Ovary (tissue), 3 donors: Measurements from ENCODE around the gene EMP3.

Source experiments
- EP300 ChIP-seq: sonication (generic); formaldehyde crosslinking; IDR thresholded peaks from one replicate; pipeline ENCODE4 v1.6.1; 2017; ENCODE audit warnings: antibody characterized with exemption
- POLR2A ChIP-seq: fragments of 450-650 bp; IDR thresholded peaks from one replicate; pipeline ENCODE4 v1.6.1; 2017; ENCODE audit warnings: antibody characterized with exemption, mild to moderate bottlenecking, moderate library complexity
- TF ChIP-seq, protein P1 (sequence below), 3 donors: fragments of 450-650 bp in 2 of 3; fragments of 200-600 bp in 1 of 3; IDR thresholded peaks; one replicate each; pipeline versions ENCODE4 v1.5.1 to v1.8.0; 2016 to 2022; ENCODE audit warnings: antibody characterized with exemption in 3 of 3, mild to moderate bottlenecking in 1 of 3
- donor health status: DM: no; HTN: no; CAD: no.

- TF ChIP-seq EP300 (no peak), POLR2A (no peak)
- TF ChIP-seq, protein P1, sequence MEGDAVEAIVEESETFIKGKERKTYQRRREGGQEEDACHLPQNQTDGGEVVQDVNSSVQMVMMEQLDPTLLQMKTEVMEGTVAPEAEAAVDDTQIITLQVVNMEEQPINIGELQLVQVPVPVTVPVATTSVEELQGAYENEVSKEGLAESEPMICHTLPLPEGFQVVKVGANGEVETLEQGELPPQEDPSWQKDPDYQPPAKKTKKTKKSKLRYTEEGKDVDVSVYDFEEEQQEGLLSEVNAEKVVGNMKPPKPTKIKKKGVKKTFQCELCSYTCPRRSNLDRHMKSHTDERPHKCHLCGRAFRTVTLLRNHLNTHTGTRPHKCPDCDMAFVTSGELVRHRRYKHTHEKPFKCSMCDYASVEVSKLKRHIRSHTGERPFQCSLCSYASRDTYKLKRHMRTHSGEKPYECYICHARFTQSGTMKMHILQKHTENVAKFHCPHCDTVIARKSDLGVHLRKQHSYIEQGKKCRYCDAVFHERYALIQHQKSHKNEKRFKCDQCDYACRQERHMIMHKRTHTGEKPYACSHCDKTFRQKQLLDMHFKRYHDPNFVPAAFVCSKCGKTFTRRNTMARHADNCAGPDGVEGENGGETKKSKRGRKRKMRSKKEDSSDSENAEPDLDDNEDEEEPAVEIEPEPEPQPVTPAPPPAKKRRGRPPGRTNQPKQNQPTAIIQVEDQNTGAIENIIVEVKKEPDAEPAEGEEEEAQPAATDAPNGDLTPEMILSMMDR (IDR thresholded peaks at IDR 0.05): no peak
Measured at GRCh38 chr19:48338802-48339503, 13.6 kb downstream of the EMP3 start.
